ENCODE results near the gene TULP1.

The TULP1 gene

DNA sequence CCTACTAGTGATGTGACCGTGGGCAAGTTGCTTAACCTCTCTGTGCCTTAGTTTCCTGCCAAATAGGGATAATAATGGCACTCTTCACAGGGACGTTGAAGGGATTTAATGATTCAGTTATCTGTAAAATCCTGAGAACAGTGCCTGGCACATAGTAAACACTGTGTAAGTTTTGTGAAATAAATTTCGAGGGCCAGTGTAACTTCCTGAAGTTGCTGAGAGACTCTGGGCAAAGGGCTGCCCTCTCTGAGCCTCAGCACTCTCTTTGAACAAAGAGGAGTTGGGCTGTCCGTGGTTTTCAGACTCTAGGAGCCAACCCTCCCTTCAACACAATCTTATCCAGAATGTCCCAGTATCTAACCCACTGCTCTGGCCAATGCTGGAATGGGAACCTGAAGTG, 13.3 kb downstream of the TULP1 start:
- H3K27ac ChIP-seq, result no peak overlapping the region
- H3K4me3 ChIP-seq (ENCODE audit: low read depth in 1 of 2, low read length in 1 of 2), result no peak overlapping the region
- peaks cover 19 to 21% of the 10 kb centered on the region in 2 experiments for H3K4me1 ChIP-seq (ENCODE audit: control insufficient read depth in 1 of 2, insufficient read depth in 1 of 2, low read depth in 1 of 2, low read length in 1 of 2)
- peaks cover 100% of the 10 kb centered on the region for H3K27me3 ChIP-seq
- no peaks in the 10 kb centered on the region for H3K9me3 ChIP-seq
- TF ChIP-seq, protein P1, sequence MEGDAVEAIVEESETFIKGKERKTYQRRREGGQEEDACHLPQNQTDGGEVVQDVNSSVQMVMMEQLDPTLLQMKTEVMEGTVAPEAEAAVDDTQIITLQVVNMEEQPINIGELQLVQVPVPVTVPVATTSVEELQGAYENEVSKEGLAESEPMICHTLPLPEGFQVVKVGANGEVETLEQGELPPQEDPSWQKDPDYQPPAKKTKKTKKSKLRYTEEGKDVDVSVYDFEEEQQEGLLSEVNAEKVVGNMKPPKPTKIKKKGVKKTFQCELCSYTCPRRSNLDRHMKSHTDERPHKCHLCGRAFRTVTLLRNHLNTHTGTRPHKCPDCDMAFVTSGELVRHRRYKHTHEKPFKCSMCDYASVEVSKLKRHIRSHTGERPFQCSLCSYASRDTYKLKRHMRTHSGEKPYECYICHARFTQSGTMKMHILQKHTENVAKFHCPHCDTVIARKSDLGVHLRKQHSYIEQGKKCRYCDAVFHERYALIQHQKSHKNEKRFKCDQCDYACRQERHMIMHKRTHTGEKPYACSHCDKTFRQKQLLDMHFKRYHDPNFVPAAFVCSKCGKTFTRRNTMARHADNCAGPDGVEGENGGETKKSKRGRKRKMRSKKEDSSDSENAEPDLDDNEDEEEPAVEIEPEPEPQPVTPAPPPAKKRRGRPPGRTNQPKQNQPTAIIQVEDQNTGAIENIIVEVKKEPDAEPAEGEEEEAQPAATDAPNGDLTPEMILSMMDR (IDR thresholded peaks at IDR 0.05), result no peak
- H3K36me3 ChIP-seq, result no peaks in the 10 kb centered on the region

DNA sequence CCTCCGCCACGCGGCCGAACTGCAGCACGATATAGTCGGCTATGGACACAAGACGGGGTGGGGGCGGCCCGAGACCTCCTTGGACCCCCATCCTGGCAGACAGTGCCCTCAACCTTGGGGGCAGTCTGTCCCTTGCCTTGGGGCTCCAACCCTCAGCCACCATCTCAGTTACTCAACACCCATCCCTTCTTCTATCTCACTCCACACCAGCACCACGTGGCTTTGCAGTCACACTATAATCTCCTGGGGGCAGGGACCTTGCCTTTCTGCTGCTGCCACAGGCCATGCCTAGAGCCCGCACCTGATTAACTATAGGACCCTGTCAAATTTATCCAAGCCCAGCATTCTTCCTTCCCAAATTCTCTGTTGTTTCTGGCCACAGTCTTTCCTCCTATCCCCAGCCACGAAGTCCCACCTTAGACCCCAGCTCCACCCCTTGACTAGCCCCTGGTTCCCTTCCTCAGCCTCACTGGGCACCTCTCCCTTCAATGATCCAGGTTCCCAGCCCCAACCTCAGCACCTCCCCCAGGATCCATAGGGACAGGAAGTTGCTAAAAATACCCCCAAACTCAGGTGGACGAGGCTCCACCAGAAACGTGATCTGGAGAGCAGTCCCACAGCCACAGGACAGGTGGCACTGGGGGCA, 14.2 kb downstream of the TULP1 start:
- Histone ChIP-seq H3K4me3 (ENCODE audit: low read depth in 1 of 2, low read length in 1 of 2) (peak overlapping the region; percentile 73 to 78), H3K4me1 (ENCODE audit: control insufficient read depth in 1 of 2, insufficient read depth in 1 of 2, low read depth in 1 of 2, low read length in 1 of 2) (peaks cover 25 to 29% of the 10 kb centered on the region in 2 experiments), H3K36me3 (no peaks in the 10 kb centered on the region), H3K27ac (no peak overlapping the region), H3K27me3 (peaks cover 100% of the 10 kb centered on the region), H3K9me3 (no peaks in the 10 kb centered on the region)
- TF ChIP-seq, protein P1 (IDR thresholded peaks at IDR 0.05), result no peak

DNA sequence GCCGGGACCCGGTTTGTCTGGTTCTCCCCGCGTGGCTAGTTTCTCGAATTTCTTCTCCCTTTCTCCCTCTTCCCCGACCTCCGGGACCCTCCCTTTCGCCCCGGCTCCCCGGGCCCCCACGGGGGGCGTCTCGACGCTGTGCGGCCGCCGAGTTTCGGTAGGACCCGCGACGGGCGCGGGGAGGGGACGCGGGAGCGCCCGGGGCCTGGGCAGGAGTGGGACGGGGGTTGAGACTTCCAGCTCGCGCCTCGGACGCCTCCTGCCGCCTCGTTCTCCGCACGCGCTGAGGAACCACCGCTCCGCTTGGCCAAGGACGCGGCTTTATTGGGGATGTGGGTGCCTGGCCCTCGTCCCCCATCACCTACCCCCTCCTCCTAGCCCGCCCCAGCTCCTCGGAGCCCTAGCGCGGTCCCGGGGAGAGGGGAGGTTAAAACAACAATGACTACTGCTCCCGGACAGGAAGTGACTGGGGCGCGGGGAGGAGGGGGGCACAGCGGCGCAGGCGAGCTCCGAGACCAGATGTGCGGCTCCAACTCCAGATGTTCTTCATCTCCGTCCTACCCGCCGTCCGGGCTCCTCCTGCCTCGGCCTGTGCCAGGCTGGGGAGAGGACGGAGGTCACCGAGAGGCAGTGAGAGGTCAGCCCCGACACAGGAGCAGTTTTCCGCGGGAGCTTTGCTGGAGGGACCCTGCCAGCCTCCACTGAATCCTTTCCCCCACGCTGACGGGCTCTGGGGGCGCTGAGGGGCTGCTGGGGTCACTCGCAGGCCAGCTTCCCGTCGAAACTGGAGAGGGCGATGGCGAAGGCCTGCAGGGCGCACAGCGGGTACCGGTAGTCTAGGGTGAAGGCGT, 14.9 kb downstream of the TULP1 start:
- H3K4me3 ChIP-seq (ENCODE audit: low read depth in 1 of 2, low read length in 1 of 2), result peak overlapping the region; percentile 73 to 78
- TF ChIP-seq, protein P1 (IDR thresholded peaks at IDR 0.05), result no peak
- peaks cover 100% of the 10 kb centered on the region for H3K27me3 ChIP-seq
- peaks cover 32 to 37% of the 10 kb centered on the region in 2 experiments for H3K4me1 ChIP-seq (ENCODE audit: control insufficient read depth in 1 of 2, insufficient read depth in 1 of 2, low read depth in 1 of 2, low read length in 1 of 2)
- no peaks in the 10 kb centered on the region for H3K9me3 ChIP-seq
- no peaks in the 10 kb centered on the region for H3K36me3 ChIP-seq
- H3K27ac ChIP-seq, result no peak overlapping the region

DNA sequence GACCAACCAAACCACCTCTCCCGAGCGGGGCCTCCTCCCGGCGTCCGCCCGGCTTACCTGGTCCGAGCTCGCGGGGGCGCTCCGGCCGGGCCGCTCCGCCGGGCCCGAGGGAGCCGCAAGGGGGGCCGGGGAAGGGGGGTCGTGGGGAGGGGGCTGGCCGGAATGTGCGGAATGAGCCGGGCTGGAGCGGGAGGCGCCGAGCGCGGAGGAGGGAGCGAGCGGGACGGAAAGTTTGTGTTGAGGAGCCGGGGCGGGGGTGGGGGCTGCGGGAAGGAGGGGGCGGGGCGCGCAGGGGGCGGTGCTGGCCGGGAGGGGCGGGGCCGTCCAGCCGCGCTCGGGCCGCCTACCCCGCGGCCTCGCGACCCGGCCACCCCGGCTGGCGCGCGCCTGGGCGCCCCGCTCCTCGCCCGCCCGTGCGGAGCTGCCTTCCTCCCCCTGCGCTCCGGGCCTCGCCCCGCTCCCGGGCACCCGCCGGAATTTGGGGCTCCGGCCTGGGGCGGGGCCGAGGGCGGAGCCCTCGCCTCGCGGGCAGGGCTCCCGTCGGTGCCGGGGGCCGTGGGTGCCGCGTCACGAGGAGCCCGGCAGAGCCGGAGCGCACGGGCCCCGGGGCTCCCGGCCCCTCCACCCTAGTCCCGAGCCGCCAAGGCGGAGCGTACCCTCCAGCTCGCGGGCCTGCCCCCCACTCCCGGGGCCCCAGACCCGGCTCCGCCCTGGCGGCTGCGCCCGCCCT, 15.7 kb downstream of the TULP1 start, which contains the start of gene TEAD3:
Gene TEAD3, minus strand, starts transcription at position 239 of the 730 bp plus-strand sequence.
- no peak within 1 kb of the TSS for H3K27ac ChIP-seq
- TF ChIP-seq, protein P1 (IDR thresholded peaks at IDR 0.05), result no peak

DNA sequence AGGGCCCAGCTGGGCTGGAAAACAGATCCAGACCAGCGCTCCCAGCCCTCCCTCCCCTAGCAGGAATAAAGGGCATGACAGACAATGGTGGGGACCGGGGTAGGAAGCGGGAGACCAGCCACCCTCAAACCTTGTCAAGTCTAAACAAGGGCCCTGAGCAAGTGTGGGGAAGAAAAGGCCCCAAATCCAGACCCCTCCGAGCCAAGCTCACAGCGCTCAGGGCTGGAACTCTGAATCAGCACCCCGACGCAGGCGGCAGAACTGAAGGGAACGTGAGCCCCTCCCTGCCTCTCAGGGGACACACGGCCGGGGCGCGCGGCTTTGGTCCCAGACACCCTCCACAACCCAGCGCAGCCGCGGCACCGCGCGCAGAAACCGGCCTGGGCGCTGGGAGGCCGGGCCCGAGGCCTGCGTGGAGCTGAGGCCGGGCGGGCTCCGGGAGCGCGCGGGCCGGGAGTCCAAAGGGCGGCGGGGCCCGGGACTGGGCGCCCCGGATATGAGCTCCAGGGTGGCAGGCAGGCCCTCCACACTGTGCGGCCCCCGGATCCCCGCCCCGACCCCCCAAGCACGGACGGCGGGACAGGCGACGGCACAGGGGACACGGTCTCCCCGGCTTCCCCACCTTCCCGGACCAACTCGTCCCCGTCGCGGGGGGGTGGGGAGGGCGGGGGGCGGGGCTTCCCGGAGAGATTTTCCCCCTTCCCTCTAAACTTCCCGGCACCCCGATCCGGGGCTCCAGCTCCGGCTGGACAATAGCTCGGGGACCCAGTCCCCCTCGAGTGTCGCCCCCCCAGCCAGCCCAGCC, 16.5 kb downstream of the TULP1 start:
- Histone ChIP-seq H3K27me3 (peaks cover 100% of the 10 kb centered on the region), H3K4me1 (ENCODE audit: control insufficient read depth in 1 of 2, insufficient read depth in 1 of 2, low read depth in 1 of 2, low read length in 1 of 2) (peaks cover 39 to 44% of the 10 kb centered on the region in 2 experiments), H3K9me3 (no peaks in the 10 kb centered on the region), H3K27ac (no peak overlapping the region), H3K4me3 (ENCODE audit: low read depth in 1 of 2, low read length in 1 of 2) (peak overlapping the region; percentile 23 to 66), H3K36me3 (no peaks in the 10 kb centered on the region)
- TF ChIP-seq, protein P1 (IDR thresholded peaks at IDR 0.05), result no peak

More for the DNA sequence above, 15.7 kb downstream of the TULP1 start, which contains the start of gene TEAD3:
- Histone ChIP-seq H3K4me1 (ENCODE audit: control insufficient read depth in 1 of 2, insufficient read depth in 1 of 2, low read depth in 1 of 2, low read length in 1 of 2) (peaks cover 37 to 42% of the 10 kb centered on the region in 2 experiments), H3K9me3 (no peaks in the 10 kb centered on the region), H3K4me3 (ENCODE audit: low read depth in 1 of 2, low read length in 1 of 2) (peak within 1 kb of the TSS; percentile 73 to 78), H3K36me3 (no peaks in the 10 kb centered on the region), H3K27me3 (peaks cover 100% of the 10 kb centered on the region)

Data from neutrophil (primary cell).